Suprapubic skin (tissue), 4 donors: ENCODE measurements around the gene HMCN1.

Source experiments
- CTCF ChIP-seq, 2 donors: fragments of 200-600 bp in 1 of 2; fragments of 450-650 bp in 1 of 2; sonication (generic) in 1 of 2; IDR thresholded peaks; one replicate each; pipeline ENCODE4 v1.5.1; 2016 to 2019; ENCODE audit warnings: antibody characterized with exemption in 2 of 2, mild to moderate bottlenecking in 1 of 2, moderate library complexity in 1 of 2
- POLR2A ChIP-seq, 2 donors: fragments of 450-650 bp; IDR thresholded peaks; one replicate each; pipeline ENCODE4 v1.6.1; 2017; ENCODE audit warnings: antibody characterized with exemption in 2 of 2, mild to moderate bottlenecking in 2 of 2, moderate library complexity in 2 of 2
- POLR2AphosphoS5 ChIP-seq, 3 donors: sonication (generic); formaldehyde crosslinking; IDR thresholded peaks; one replicate each; pipeline ENCODE4 v1.6.1; 2017; ENCODE audit warnings: antibody characterized with exemption in 3 of 3

DNA sequence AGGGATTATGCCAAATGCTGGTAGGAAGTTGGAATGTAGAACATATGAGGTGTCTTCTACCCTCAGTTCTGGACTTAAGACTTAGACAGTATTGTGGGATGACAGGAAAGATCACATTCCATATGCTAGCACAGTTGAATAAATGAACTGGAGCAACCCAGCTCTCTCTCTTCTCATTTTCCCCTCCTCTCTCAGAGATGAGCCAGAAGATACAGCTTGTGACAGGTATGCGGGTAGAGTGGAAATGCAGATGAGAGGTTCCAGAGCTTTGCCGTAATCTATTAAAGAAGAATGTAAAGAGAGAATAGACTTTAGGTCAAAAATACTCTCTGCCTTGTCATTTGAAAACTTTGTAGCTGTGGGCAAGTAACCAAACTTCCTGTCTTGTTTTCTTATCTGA is 32.5 kb upstream of the HMCN1 start:
- TF ChIP-seq CTCF (IDR thresholded peaks at IDR 0.05) (no peak), POLR2AphosphoS5 (IDR thresholded peaks at IDR 0.05) (no peak), POLR2A (IDR thresholded peaks at IDR 0.05) (no peak)
